ENCODE measurements around the gene RXFP1. TPM values are rescaled to one million over a fixed set of nuclear protein-coding genes. Genes with fewer than 3 reads are reported as not detected.

Gene RXFP1
- not detected for polyA plus RNA-seq (2012; ENCODE audit: insufficient read depth, insufficient read length)

DNA sequence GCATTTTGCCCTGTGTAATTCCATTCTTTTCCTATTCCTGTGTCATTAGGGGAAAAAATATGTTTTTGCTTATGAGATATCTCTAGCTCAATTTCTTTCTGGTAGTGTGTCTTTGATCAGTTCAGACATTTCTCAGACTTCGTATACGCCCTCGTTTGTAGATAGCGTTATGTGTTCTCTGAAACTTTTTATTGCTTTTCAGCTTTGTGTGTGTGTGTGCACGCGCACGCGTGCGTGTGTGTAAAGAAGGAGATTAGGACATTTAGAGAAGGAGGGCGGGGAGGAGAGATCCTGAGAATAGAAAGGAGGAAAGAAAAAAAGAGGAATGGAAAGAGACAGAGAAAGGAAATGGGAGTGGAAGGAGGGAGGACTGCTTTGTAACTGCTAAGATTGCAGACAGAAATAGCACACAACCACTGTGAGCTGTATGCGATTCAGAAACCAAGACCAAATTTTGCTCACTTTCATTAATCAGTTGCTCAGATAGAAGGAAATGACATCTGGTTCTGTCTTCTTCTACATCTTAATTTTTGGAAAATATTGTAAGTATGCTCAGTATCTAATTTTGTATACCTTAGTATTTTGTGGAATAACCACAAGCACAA lies at the start of gene RXFP1:
RXFP1 (plus strand) TSS at position 399 of the 605 bp plus-strand sequence; CDS start at position 494, 95 bp downstream.
- DNase-seq (ENCODE audit: low read depth, low spot score): no peak
- no peak within 1 kb of the TSS for H3K4me3 ChIP-seq (ENCODE audit: low read length)

DNA sequence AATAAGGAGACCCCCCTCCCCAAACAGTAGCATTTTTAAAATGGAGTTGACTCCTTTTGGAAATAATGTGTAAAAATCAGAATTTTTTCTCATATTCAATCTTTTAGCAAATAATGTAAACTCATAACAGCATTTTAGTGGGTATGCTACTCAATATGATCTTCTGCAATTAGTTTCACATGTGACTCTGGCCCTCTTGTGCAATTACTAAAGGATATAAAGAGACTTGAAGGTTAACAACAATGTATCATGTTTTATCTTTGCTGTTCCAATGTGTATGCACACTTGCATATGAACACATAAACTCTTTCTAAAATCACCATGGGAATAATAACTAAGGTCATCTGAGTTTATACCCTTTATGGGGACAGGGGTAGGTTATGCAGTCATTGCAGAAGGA lies 39.9 kb upstream of the RXFP1 start:
- DNase-seq (ENCODE audit: low read depth, low spot score): no peak
- no peak overlapping the region for H3K4me3 ChIP-seq (ENCODE audit: low read length)

DNA sequence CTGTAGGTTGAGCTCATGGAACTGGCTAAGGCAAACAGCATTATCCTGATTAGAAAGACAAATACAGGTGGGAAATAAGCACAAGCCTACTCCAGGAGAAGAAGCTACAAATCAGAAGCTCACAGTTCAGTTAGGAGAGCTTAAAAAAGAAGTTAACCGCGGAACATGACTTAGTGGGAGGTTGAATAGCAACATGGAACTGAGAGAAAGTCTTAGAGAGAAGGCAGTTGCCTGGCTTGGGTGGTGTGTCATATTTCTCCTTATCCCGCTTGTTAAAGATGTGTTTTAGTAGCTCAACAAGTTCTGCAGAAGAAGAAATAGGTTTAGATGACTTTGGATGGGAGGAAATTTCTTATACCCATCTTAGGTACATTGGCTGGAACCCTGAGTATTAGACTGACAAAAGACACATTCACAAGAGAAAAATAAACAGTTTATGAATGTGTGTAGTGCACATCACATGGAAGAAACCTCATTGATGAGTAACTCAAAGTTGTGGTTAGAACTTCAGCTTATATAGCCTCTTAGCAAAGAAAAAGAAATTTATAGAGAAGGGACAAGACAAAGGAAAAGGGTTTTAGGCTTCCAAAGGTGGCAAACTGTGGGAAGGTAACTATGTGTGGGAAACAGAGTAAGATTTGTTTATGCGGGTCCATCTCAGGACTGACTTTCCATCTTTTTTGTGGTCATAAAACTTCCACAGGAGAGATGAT lies 37.4 kb upstream of the RXFP1 start:
- H3K4me3 ChIP-seq (ENCODE audit: low read length): no peak overlapping the region
- DNase-seq (ENCODE audit: low read depth, low spot score): no peak

DNA sequence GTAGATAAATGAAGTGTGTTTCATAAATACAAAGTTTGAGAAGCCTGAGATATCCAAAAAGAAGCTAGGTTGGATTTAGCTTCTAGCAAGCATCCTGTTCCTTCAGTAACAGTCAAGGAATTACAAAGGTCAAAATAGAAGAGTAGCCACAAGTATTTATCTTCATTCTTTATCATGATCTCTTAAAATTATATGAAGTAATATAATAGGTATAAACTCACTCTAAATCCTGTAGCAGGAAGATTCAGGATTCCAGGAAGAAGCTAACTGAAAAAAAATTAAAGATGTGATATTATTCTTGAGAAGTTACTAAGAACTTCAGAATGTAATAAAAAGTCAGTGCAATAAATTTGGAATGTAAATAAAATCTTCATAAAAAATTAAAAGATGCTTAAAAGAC lies 31.1 kb upstream of the RXFP1 start:
- no peak overlapping the region for H3K4me3 ChIP-seq (ENCODE audit: low read length)
- DNase-seq (ENCODE audit: low read depth, low spot score): no peak

DNA sequence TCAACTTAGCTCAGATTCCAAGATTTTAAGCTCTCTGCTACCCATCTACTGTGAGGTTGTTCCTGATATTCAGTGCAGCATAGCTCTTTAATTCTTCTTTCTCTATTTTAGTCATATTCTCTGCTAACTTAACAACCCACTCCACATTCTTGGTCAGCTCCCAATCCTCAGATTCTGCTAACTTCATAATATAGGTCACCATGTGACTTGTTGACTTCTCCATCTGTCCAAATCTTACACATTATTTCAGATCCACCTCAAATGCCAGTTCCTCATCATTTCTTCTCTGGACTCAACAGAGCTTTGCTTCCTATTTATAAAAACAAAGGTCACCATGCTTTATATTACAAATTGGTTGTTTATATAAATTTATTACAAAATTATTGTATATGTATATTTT lies 29.3 kb upstream of the RXFP1 start:
- DNase-seq (ENCODE audit: low read depth, low spot score): no peak
- H3K4me3 ChIP-seq (ENCODE audit: low read length): no peak overlapping the region

DNA sequence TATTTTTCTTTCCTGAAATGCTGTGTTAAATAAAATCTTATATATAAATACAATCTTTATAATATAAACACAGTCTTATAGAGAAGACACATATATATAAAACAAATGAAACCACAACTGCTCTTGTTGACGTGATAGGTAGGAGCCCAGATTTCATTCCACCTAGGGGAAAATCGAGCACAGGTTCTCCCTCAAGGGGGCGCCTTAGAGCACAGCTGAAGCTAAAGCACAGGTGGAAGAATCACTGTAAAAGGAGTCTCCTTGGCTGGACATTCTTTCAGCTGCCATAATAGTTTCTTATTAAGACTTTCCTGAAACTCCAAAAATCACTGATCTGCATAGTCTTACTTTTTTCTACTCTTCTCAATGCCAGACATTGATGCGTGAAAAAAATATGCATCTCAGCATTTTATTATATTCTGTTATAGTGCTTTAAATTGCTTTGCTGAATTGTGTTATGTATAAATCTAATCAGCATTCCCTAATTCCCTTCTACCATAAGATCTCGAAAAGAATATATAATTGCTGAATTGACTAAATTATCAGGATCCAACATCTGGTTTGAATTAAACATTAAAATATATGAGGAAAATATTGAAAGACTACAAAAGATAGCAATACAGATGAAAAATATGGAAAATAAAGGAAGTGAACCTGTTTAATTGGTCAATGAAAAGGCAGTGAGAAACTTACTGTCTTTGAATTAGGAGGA lies 25.5 kb upstream of the RXFP1 start:
- no peak overlapping the region for H3K4me3 ChIP-seq (ENCODE audit: low read length)
- DNase-seq (ENCODE audit: low read depth, low spot score): peak; percentile 4

DNA sequence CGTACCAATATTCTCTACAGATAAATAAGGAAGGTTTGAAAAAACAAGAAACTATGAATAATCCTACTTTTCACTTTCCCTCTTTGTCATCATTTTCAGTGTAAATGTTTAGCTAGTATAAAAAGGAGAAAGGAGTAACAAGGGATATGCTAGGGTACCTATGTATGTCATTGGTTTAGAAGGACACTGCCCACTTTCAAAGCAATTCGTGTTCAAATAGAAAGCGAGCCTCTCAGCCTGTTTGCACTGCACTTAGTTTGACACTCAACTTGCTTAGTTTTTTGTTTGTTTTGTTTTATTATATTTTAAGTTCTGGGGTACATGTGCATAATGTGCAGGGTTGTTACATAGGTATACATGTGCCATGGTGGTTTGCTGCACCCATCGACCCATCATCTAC lies 21.6 kb upstream of the RXFP1 start:
- no peak overlapping the region for H3K4me3 ChIP-seq (ENCODE audit: low read length)
- no peak for DNase-seq (ENCODE audit: low read depth, low spot score)

DNA sequence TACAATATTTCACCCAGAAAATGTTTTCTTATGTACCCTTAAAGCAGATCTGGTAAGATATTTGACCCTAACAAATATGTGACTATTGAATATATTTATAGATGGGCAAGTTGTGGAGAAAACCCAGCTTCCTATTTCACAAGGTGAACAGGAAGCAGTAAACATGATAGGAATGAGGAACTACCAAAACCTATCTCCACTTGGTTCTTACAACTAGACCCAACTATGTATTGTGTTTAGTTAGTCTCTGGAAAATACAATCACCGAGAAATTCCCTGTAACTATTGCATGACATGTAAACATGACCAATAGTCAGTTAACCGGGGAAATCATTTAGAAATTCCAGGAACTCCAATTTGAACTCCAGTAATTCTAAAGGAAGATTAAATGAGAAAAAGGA lies 8.4 kb upstream of the RXFP1 start:
- no peak overlapping the region for H3K4me3 ChIP-seq (ENCODE audit: low read length)
- no peak for DNase-seq (ENCODE audit: low read depth, low spot score)

DNA sequence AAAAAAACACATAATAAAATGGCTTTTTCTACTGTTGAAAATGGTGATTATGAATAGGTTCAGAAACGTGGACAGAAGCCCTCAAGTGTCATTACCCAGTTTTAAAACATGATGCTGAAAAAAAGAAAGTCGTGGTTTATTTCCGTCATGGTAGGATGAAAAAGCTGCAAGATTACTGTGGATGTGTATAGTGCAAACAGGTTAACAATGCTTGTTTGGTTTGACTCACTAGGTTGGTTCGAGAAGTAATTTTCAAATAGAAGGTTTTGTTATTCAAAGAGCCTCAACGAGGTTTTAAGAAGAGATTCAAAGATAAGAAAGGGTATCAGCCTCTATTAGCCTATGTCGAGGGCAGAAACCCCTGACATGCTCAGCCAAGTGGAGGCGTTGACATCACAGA lies 2.5 kb upstream of the RXFP1 start:
- H3K4me3 ChIP-seq (ENCODE audit: low read length): no peak overlapping the region
- no peak for DNase-seq (ENCODE audit: low read depth, low spot score)

DNA sequence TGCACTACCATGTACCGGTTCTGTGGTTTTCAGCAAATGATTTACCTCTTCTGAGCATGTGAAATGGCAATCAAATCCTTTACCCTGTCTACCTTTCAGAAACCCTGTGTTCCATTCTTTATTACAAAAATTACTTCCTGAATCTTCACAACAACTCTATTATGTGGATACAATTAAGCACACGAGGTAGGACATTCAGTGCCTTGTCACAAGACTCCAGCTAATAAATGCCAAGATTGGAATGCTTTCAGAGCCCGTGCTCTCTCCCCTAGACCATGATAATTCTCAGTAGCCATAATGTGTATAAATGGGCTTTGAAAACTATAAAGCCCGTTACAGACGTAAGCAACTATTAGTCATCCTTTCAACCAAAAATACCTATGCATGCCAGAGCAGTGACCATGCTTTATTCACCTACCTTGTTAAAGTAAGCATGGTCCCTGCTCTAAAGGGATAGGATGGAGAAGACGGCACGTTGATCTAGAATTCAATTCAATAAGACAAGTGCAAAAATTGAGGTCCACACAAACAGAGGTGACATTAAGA lies 2.4 kb downstream of the RXFP1 start:
- no peak overlapping the region for H3K4me3 ChIP-seq (ENCODE audit: low read length)
- no peak for DNase-seq (ENCODE audit: low read depth, low spot score)

DNA sequence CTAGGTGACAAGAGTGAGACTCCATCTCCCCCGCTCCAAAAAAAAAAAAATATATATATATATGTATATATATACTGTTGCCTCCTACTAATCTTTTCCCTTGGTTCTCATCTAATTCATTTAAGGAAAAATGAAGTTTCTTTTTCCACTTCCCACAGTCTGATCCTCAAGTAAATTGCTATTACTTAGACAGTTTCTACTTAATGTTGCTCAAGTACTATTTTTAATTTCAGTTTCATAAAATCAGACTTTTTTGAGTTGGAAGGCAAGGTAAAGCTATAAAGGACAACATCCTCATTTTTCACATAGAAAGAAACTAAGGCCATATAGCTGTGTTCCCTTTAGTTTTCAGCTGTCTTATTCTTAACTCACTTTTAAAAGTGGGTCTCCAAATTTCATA lies 5.8 kb downstream of the RXFP1 start:
- DNase-seq (ENCODE audit: low read depth, low spot score): no peak
- no peak overlapping the region for H3K4me3 ChIP-seq (ENCODE audit: low read length)

DNA sequence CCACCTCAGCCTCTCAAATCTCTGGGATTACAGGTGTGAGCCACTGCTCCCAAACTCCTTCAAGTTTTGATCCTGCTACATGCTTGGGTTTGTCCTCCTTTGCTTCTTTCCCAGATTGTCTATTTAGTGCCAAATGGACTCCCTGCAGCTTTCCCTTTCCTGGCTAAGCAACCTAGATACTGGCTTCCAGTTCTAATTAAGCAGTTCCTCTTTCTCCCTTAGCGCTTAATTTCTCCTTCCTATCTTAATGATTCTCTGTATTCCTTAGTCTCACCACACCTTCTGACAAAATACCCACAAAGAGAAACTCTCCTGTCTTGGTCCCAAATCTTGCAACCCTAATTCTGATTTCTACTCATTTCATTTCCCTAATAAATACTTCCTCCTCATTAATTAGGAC lies 7.8 kb downstream of the RXFP1 start:
- DNase-seq (ENCODE audit: low read depth, low spot score): no peak
- no peak overlapping the region for H3K4me3 ChIP-seq (ENCODE audit: low read length)

DNA sequence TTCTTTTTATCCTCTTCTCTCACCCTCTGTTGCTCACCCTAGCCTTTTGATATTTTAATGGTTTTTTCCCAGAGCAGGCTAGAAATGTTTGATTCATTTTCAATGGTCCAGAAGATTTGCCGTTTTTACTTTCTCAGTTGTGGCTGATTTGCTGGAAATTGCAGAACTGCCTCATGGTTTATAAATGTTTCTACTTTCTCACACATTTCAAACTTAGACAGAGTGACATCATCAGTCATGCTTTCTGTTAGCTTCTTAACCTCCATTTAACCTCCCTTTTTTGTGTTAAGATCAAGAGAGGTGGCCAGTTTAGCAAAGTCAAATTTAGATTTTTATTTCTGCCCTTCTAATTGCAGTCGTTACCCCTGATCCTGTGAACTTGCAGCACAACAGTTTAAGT lies 8.7 kb downstream of the RXFP1 start:
- no peak for DNase-seq (ENCODE audit: low read depth, low spot score)
- no peak overlapping the region for H3K4me3 ChIP-seq (ENCODE audit: low read length)

DNA sequence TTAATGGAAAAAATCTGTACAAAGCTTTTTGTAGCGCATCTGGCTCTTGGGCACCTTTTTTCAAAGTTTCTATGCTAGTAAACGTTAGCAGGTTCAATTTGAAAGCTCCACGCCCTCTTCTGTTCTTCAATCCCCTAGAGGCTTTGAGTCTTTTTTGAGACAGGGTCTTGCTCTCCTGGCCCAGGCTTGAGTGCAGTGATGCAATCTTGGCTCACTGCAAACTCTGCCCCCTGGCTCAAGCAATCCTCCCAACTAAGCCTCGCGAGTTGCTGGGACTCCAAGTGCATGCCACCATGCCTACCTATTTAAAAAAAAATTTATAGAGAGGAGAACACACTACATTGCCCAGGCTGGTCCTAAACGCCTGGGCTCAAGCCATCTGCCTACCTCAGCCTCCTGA lies 9.2 kb downstream of the RXFP1 start:
- no peak for DNase-seq (ENCODE audit: low read depth, low spot score)
- H3K4me3 ChIP-seq (ENCODE audit: low read length): no peak overlapping the region

DNA sequence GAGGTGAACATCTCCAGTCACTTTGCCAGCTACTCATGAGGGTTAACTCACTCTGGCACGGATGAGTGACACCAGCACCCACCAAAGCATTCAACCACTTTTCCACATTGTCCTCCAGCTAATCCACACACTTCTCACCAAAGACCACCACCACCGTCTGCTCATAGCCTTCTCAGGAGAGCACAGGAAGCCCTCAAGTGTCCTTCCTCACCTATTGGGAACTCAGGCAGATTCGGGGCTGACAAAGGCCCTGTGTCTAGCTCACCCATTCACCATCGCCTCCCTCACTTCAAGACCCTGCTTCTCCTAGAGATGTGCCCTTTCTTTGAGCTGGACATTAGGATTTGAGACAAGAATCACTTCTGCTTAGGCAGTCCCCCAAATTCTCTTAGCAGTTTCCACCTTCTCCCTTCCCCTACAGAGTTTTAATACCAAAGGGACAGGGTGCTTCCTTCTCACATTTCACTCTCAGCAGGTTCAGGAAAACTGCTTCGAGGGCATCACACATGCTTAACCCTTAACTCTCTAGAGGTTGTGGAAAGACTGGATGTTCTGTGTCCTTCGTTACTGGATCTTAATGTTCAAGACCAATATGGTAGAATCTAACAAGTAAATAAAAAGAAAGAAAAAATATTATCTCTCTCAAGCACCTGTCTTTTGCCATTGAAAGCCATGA lies 11.0 kb downstream of the RXFP1 start:
- DNase-seq (ENCODE audit: low read depth, low spot score): no peak
- H3K4me3 ChIP-seq (ENCODE audit: low read length): no peak overlapping the region

DNA sequence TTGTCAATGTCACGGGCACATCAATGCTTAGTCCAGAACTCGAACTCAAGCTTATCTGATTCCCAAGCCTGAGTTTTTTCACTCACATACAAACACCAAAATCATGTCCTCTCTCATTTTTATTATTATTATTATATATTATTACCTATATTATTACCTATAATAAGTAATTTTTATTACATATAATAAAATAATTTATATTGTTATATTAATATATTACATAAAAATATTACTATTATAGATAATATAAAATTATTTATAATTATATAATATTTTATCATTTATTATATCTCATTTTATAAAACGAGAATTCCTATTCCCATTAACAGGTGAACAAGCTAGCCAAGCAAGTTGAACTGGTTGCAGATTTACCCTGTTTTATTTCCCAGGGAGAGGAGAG lies 13.0 kb downstream of the RXFP1 start:
- no peak overlapping the region for H3K4me3 ChIP-seq (ENCODE audit: low read length)
- no peak for DNase-seq (ENCODE audit: low read depth, low spot score)

DNA sequence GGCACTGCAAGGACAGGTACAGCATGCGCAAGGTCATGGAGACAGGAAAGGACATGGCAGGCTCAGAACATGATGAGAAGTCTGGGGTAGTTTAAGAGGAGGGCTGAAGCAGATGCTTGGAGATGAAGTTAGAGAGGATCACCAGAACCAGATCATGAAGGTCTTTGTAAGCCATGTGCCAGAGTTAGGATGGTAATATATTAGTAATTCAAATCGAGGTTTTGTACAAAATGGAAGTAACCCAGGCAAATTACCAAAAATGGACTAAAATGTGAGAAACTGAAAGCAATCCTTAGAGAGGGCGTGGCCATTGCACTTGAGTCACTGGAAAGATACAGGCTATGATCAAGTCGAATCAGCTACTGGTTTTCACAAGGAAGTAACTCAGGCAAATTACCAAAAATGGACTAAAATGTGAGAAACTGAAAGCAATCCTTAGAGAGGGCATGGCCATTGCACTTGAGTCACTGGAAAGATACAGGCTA lies 13.5 kb downstream of the RXFP1 start:
- H3K4me3 ChIP-seq (ENCODE audit: low read length): no peak overlapping the region
- DNase-seq (ENCODE audit: low read depth, low spot score): peak; percentile 12

DNA sequence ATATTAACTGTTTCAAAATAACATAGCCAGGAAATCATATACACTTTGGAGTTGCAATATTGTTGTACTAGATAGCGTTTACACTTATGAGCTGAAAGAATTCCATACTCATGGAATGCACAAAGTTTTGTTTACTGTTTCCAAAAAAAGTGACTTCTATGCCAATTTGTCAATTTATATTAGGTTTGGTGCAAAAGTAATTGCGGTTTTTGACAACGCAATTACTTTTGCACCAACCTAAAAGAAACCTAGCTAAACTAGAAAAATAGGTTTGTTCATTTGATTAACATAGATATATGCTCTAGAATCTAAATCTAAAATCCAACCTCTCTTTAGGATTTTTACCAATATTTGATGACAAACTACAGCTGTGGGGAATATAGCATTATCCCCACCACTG lies 15.2 kb downstream of the RXFP1 start:
- no peak for DNase-seq (ENCODE audit: low read depth, low spot score)
- H3K4me3 ChIP-seq (ENCODE audit: low read length): no peak overlapping the region

DNA sequence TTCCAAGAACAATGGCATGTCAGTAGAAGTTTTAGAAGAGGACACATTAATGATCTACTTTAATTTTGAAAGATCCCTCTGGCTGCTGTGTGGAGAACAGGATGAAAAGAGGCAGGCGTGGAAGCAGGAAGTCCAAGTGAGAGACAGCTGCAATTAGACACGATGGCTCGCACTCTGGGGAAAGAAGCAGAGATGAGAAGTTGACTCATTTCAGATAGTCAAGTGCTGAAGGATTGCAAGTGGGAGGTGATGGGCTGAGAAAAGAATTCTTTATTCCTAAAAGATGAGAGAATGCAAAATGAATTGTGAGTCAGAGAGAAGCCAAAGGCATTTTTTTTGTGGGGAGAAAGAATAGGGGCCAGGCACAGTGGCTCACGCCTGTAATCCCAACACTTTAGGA lies 16.5 kb downstream of the RXFP1 start:
- DNase-seq (ENCODE audit: low read depth, low spot score): no peak

DNA sequence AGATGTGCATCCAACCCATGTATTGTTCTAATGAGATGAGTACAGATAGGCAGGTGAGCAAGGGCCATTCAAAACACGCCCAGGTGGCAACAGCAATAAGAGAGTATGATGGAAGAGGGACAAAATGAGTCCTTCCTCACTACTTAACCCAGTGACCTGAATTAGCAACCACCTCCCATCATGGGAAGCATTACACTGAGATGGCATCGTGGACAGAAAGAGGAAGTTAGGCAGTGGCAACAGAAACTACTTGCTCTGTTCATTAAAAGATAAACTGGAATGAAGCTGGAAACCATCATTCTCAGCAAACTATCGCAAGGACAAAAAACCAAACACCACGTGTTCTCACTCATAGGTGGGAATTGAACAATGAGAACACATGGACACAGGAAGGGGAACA lies 17.2 kb downstream of the RXFP1 start:
- no peak overlapping the region for H3K4me3 ChIP-seq (ENCODE audit: low read length)
- no peak for DNase-seq (ENCODE audit: low read depth, low spot score)

More for the DNA sequence above, 16.5 kb downstream of the RXFP1 start:
- no peak overlapping the region for H3K4me3 ChIP-seq (ENCODE audit: low read length)

Data from Jurkat, Clone E6-1 (cell line).